Thymus (tissue), 11 donors: ENCODE measurements around the gene PACRG. TPM values are rescaled to one million over a fixed set of nuclear protein-coding genes. Genes with fewer than 3 reads are reported as not detected.

Source experiments
- DNase-seq, 9 donors: peaks; one replicate each; pipeline ENCODE4 v3.0.0-alpha.2; 2013; ENCODE audit warnings: low spot score in 9 of 9, low read depth in 6 of 9, missing footprints in 1 of 9
- H3K27ac ChIP-seq, 2 donors: one replicate each; pipeline ENCODE4 v1.5.1; 2013; ENCODE audit warnings: control low read depth in 1 of 2, low read depth in 1 of 2, low read length in 1 of 2, mild to moderate bottlenecking in 1 of 2, moderate library complexity in 1 of 2
- H3K27me3 ChIP-seq, 2 donors: one replicate each; pipeline ENCODE4 v1.5.1; 2013; ENCODE audit warnings: low read length in 1 of 2; ENCODE audit not compliant: control insufficient read depth in 2 of 2, insufficient read depth in 1 of 2
- H3K36me3 ChIP-seq, 2 donors: one replicate each; pipeline ENCODE4 v1.5.1; 2013; ENCODE audit warnings: low read length in 1 of 2, mild to moderate bottlenecking in 1 of 2, moderate library complexity in 1 of 2; ENCODE audit not compliant: control insufficient read depth in 2 of 2, insufficient read depth in 2 of 2
- H3K4me1 ChIP-seq, 2 donors: one replicate each; pipeline ENCODE4 v1.5.1; 2013; ENCODE audit warnings: low read length in 2 of 2; ENCODE audit not compliant: control insufficient read depth in 2 of 2, insufficient read depth in 2 of 2
- H3K4me3 ChIP-seq, 2 donors: one replicate each; pipeline ENCODE4 v1.5.1; 2013; ENCODE audit warnings: low read length in 2 of 2, control low read depth in 1 of 2, mild to moderate bottlenecking in 1 of 2
- H3K9me3 ChIP-seq, 2 donors: one replicate each; pipeline ENCODE4 v1.5.1; 2013; ENCODE audit warnings: low read length in 1 of 2, mild to moderate bottlenecking in 1 of 2; ENCODE audit not compliant: control insufficient read depth in 2 of 2, insufficient read depth in 1 of 2
- WGBS: extraction: QIAGEN DNeasy Blood & Tissue Kit; methylation state at CpG from one replicate; pipeline ENCODE4 v1.1.7; 2013; 5-methylcytosine and 5-hydroxymethylcytosine counted together
- polyA plus RNA-seq: library from polyadenylated mRNA; stranded (reverse); fragments of 200-250 nt; gene quantifications from one replicate; pipeline ENCODE4 v1.2.3, GENCODE V29; 2013
- total RNA-seq: library from RNA; stranded (reverse); fragments of 120-200 nt; gene quantifications from one replicate; pipeline ENCODE4 v1.2.4, GENCODE V29; 2013
- donor health status: healthy.

Gene PACRG
- total and polyA plus RNA-seq, 2 donors = 0.42 to 0.62 TPM

DNA sequence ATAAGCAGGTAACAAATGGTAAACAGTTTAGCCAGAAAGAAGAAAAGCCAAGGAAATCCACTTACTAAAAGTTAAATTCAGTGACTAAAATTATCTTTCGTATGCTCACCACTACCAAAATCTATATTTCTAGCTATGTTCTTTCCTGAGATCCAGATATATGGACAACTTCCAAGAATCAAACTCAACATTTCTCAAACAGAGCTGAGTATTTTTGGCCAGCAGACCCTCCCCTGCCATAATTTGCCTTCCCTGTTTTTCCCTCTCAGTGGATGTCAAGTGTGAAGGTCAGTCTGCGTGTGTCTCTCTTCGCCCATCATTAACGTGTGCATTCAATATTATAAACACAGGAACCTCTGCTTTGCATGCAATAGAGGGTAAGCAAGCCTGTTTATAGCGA, 42.2 kb upstream of the PACRG start:
- no peaks in the 10 kb centered on the region for H3K27me3 ChIP-seq
- H3K4me3 ChIP-seq = no peak overlapping the region
- H3K9me3 ChIP-seq = no peaks in the 10 kb centered on the region
- DNase-seq = no peak
- H3K4me1 ChIP-seq = no peaks in the 10 kb centered on the region
- 95% methylated on average over 5 of the region's 5 CpGs for WGBS
- H3K27ac ChIP-seq = no peak overlapping the region
- H3K36me3 ChIP-seq = no peaks in the 10 kb centered on the region

DNA sequence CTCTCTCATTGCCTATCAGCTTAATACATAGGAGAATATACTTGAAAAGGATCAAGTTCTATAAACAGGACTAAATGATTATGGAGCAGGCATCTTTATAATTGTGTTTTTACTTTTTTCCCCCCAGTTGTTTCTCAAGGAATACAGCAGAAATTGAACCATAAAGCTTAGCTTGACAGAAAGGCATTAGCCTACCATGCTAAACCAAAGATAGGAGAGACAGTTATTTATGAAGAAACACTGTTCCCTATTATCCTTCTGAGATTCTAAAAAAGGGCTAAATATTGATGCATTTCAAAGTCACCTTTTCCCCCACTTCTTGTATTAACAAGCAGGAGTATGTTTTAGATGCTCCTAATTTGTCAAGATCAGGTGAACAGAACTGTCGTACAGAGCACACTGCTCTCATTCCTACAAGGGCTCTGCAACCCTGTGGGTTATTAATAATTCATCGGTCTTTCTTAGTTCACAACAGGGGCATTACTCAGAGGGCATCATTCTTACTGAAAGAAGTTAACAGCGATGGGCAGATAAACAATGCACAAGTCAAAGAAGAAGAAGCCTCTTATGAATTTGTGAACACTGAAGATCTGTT, 38.9 kb upstream of the PACRG start:
- H3K36me3 ChIP-seq = no peaks in the 10 kb centered on the region
- WGBS = 99% methylated on average over 3 of the region's 3 CpGs
- no peaks in the 10 kb centered on the region for H3K27me3 ChIP-seq
- H3K9me3 ChIP-seq = no peaks in the 10 kb centered on the region
- no peak overlapping the region for H3K27ac ChIP-seq
- no peak overlapping the region for H3K4me3 ChIP-seq
- DNase-seq = no peak
- H3K4me1 ChIP-seq = no peaks in the 10 kb centered on the region

DNA sequence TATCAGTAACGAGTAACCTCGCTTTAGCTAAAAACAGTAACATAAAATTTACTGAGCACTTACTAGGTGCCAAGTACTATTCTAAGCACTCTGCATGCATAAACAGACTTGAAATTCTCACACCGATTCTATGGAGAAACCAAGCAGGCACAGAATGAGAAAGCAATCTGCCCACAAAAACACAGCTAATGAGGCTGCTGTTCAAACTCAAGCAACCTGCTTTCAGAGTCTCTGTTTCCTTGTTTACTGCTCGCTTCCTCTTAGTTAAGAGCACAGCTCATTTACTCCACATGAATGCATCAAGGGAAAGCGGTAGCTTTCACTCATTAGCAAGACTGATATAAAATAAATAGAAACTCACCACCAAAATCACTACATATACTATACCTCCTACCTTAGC, 37.6 kb upstream of the PACRG start:
- Histone ChIP-seq H3K9me3 (no peaks in the 10 kb centered on the region), H3K4me1 (no peaks in the 10 kb centered on the region), H3K36me3 (no peaks in the 10 kb centered on the region), H3K4me3 (no peak overlapping the region), H3K27ac (no peak overlapping the region), H3K27me3 (no peaks in the 10 kb centered on the region)
- DNase-seq = no peak
- WGBS = 73% methylated on average over 5 of the region's 5 CpGs

DNA sequence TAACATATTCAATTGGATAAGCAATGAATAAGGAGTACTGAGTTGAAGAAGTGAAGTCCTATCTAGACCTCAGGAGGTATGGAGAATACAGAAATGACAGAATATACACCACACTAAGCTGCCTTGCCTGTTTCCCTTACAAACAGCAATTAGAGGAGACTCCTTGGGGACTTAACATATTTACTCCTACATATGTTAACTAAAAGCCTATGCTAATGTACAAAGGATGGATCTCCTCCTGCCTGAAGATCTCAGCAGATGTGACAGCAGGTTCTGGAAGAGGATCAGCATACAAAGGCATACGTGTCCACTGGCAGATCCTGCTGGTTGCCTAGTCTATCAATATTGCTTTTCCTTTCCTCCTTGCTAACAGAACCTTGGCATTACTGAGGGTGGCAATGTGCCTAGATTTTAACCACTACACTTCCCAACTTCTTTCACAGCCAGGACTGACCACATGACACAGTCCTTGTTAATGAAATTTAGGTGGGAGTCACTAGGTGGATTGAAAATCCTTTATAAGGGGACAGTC, 29.8 kb upstream of the PACRG start:
- no peaks in the 10 kb centered on the region for H3K36me3 ChIP-seq
- 100% methylated on average over 1 of the region's 1 CpG for WGBS
- H3K27me3 ChIP-seq = no peaks in the 10 kb centered on the region
- H3K4me1 ChIP-seq = no peaks in the 10 kb centered on the region
- no peak overlapping the region for H3K4me3 ChIP-seq
- no peak for DNase-seq
- H3K9me3 ChIP-seq = no peaks in the 10 kb centered on the region
- no peak overlapping the region for H3K27ac ChIP-seq

DNA sequence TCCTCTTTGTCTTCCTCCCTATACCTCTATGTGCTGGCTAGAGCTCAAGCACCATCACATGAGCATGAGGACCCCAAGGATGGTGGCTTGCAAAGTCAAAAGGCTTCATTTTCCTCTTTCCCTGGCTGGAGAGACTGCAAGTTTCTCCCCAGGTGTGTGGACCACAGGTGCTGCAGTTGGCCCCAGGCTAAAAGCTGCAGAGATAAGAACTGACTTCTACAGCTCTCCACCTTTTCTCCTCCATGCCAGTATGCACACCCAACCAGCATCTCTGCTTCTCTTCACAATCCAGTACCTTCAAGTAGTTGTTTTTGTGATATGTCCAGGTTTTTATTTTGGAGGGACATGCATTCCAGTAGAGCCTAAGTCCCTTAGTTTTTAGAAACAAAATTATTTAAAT, 29.3 kb upstream of the PACRG start:
- no peak for DNase-seq
- H3K27ac ChIP-seq = no peak overlapping the region
- no peaks in the 10 kb centered on the region for H3K4me1 ChIP-seq
- no peak overlapping the region for H3K4me3 ChIP-seq
- no peaks in the 10 kb centered on the region for H3K27me3 ChIP-seq
- H3K9me3 ChIP-seq = no peaks in the 10 kb centered on the region
- H3K36me3 ChIP-seq = no peaks in the 10 kb centered on the region

DNA sequence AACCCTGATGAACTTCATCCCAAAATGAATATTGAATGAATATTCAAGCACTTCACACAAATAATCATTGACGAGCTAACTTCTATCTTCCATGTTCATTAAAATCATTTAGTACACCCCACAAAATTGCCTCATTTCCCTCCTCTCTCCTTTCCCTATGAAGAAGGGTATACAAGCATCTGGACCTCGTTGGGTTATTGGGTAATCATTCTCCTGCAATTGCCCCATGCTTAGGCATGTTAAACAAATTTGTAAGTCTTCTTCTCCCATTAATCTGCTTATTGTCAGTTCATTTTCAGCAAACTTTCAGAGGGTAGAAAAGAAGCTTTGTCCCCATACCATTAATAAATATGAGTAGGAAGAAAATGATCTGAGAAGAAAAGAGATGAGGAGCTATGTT, 27.8 kb upstream of the PACRG start:
- H3K27ac ChIP-seq = no peak overlapping the region
- no peak overlapping the region for H3K4me3 ChIP-seq
- H3K9me3 ChIP-seq = no peaks in the 10 kb centered on the region
- H3K4me1 ChIP-seq = no peaks in the 10 kb centered on the region
- WGBS = 91% methylated on average over 2 of the region's 2 CpGs
- DNase-seq = no peak
- no peaks in the 10 kb centered on the region for H3K36me3 ChIP-seq
- H3K27me3 ChIP-seq = no peaks in the 10 kb centered on the region

DNA sequence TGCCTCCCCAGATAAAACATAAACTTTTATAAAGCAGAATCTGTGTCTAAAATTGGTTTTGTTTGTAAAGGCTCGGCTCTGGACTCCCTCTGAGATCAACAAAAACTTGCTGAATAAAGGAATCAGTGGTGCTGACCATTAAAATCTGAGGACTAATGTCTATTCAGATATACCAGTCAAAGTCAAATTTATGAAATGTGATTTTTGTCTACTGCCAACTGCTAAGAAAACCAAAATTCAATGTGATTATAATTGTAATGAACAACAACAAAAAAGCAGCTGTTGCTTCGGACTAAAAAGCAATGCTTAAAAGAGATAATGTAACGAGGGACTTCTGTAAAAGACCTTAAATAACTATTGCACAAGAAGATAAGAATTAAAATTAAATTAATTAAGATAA, 26.8 kb upstream of the PACRG start:
- no peak for DNase-seq
- WGBS = 91% methylated on average over 3 of the region's 3 CpGs
- no peak overlapping the region for H3K27ac ChIP-seq
- no peaks in the 10 kb centered on the region for H3K9me3 ChIP-seq
- no peak overlapping the region for H3K4me3 ChIP-seq
- H3K36me3 ChIP-seq = no peaks in the 10 kb centered on the region
- H3K4me1 ChIP-seq = no peaks in the 10 kb centered on the region
- no peaks in the 10 kb centered on the region for H3K27me3 ChIP-seq

DNA sequence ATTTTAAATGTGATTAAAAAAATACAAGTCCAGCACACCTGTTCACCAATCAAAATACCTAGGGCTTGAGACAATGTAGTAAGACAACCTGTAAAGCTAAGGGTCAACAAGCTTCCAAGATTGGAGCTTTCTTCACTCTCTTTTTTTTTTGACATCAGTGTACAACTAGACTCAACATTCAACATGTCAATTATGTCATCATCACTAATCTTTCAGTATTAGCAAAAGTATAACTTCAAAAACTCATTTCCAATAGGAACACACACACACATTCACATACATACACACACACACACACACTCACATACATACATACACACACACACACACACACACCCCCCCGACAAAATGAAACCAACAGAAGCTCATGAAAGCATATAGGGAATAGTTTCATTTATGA, 26.2 kb upstream of the PACRG start:
- Histone ChIP-seq H3K4me1 (no peaks in the 10 kb centered on the region), H3K36me3 (no peaks in the 10 kb centered on the region), H3K4me3 (no peak overlapping the region), H3K27me3 (no peaks in the 10 kb centered on the region), H3K27ac (no peak overlapping the region), H3K9me3 (no peaks in the 10 kb centered on the region)
- DNase-seq = no peak
- 94% methylated on average over 1 of the region's 1 CpG for WGBS

DNA sequence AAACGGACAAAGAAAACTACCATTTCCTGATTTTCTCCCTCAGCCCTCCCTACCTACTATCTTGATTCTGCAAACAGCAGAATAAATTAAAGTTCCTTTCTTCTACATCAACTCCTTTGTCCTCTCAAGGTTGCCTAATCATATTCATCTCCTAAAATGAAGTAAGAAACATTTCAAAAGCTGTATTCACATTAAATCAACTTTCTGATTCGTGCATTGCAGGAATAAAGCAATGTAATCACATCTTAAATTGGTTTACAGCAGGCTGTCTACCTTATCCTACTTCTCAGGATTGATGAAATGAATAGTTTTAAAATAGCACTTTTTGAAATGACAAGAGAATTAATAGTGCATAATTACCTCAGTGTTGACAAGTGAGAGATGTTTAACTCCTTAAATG, 25.3 kb upstream of the PACRG start:
- no peaks in the 10 kb centered on the region for H3K27me3 ChIP-seq
- H3K27ac ChIP-seq = no peak overlapping the region
- H3K9me3 ChIP-seq = no peaks in the 10 kb centered on the region
- no peaks in the 10 kb centered on the region for H3K4me1 ChIP-seq
- H3K36me3 ChIP-seq = no peaks in the 10 kb centered on the region
- no peak for DNase-seq
- no peak overlapping the region for H3K4me3 ChIP-seq
- WGBS = 89% methylated on average over 2 of the region's 2 CpGs

DNA sequence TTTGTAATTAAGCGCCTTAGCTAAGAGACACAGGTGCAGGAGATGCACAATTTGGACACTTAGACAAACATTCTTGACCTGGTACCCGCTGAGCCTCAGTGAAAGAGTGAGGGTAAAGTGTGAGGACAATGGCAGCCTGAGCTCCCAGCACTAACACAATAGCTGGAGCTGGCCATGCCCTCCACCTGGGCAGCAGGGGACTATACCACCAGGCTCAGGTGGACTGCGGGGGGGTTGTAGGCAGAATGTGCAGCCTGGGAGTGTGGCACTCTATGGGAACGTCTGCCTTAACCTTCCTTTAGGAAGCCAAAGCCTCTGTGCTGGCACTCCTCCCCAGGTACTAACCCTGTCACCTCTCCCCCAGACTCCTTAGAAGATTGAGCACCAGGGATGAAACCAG, 23.8 kb upstream of the PACRG start:
- no peaks in the 10 kb centered on the region for H3K4me1 ChIP-seq
- no peaks in the 10 kb centered on the region for H3K27me3 ChIP-seq
- no peak for DNase-seq
- 94% methylated on average over 4 of the region's 4 CpGs for WGBS
- no peaks in the 10 kb centered on the region for H3K36me3 ChIP-seq
- H3K9me3 ChIP-seq = no peaks in the 10 kb centered on the region
- H3K4me3 ChIP-seq = no peak overlapping the region
- H3K27ac ChIP-seq = no peak overlapping the region
